GM23248 (cell line): Measurements from ENCODE around the gene B4GALT5.

Source experiments
- EZH2 ChIP-seq: fragments of 200-600 bp; sonication (generic); IDR thresholded peaks from 2 replicates; pipeline ENCODE4 v1.6.1; 2018; ENCODE audit warnings: antibody characterized with exemption, mild to moderate bottlenecking; ENCODE audit not compliant: insufficient read depth, poor library complexity, severe bottlenecking
- EZH2phosphoT487 ChIP-seq: fragments of 200-600 bp; sonication (generic); IDR thresholded peaks from 2 replicates; pipeline ENCODE4 v1.6.1; 2018; ENCODE audit warnings: antibody characterized with exemption, moderate library complexity, mild to moderate bottlenecking, low read depth; ENCODE audit not compliant: insufficient read depth

DNA sequence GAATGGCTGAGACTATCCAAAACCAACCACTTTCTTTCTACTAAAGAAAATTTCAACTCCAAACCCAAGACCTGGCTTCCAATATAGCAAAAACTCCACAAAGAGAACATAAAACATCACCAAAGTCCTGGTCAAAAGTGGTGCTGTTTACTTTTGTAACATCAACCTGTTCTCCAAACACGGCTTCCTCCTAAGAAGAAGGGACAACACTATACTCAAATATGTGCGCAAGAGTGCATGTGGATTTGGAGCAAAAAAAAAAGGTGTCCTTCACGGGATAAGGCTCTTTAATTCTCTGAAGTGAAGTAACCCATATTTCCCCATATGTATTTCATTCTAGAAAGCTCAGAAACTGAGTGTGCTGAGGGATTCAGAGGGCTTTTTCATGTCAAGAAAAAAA, 6.6 kb downstream of the B4GALT5 start:
- TF ChIP-seq EZH2, result no peak
- no peak for TF ChIP-seq EZH2phosphoT487
